ENCODE results near the gene PAPSS1.

Gene PAPSS1

DNA sequence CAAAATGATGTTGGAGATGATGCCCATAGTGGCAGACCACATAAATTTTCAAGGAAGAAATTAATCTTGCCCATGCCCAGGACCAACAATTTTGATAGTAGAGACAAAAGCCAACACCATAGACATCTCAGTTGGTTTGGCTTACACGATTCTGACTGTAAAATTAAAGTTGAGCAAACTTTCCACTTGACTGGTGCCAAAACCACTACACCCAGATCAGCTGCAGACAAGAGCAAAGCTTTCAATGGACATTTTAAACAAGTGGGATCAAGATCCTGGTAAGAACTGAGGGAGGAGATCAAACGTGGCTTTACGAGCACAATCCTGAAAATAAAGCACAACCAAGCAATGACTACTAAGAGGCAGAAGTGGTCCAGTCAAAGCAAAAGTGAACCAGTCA lies 90.7 kb downstream of the PAPSS1 start:
- no peak for DNase-seq (ENCODE audit: low spot score)

DNA sequence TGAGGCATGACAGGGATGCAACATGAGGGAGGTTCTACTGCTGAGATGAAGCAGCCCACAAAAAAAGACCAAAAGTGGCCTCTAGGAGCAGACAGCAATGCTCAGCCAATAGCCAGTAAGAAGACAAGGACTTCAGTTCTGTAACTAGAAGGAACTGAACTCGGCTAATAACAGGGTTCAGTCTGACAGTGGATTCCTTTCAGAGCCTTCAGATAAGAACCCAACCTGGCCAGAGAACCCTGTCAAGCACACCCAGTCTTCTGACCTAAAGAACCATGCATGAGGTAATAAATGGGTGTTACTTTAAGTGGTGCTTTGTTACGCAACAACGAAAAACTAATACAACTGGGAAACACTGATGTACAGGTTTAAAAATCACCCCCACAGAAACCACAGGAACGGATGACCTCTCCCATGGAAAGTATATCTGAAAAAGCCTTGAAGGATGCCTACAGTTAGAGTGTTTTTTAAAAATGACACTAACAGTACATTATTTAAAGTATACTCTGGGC lies 94.6 kb downstream of the PAPSS1 start:
- DNase-seq (ENCODE audit: low spot score) = no peak

GRCh38 chr4:107624024-107624423 lies 96.0 kb downstream of the PAPSS1 start:
- DNase-seq (ENCODE audit: low spot score) = no peak

DNA sequence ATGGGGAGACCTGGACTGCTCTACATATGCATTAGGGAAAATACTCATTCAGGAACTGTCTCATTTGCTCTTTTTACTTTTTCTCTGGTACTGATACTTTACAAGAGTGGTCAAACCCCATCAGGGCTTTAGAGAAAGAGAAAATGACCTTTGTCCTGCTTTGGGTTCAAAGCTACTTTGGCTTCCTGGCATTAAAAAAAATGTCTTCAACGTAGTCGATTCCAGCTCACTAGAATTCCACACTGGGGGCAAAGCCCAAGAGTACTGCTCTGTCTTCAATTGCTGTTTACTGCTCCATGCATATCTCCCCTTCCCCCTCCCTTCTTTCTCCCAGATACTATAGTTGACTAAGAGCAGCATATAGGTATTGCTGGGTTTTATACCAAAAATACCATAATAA lies 98.0 kb downstream of the PAPSS1 start:
- no peak for DNase-seq (ENCODE audit: low spot score)

DNA sequence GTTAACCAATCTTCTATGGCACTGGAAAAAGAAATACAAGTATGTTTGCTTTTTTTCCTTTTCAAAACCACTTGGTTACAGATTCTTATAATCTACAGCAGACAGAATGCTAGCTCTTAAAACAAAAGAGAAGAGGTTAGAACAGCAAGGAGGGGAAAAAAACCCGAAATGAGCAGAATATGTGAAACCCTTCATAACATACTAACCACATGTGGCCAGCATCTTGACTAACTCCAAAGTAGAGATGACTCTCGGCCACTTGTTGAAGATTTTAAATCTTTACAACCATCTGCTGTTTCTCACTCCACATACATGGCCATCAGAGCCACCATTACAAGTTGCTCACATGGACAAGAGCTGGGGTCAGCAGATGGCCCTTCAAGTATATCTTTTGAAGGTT lies 100.3 kb downstream of the PAPSS1 start:
- DNase-seq (ENCODE audit: low spot score) = no peak

- no peak for DNase-seq (ENCODE audit: low spot score)
Measured at GRCh38 chr4:107619066-107619465, 101.0 kb downstream of the PAPSS1 start.

DNA sequence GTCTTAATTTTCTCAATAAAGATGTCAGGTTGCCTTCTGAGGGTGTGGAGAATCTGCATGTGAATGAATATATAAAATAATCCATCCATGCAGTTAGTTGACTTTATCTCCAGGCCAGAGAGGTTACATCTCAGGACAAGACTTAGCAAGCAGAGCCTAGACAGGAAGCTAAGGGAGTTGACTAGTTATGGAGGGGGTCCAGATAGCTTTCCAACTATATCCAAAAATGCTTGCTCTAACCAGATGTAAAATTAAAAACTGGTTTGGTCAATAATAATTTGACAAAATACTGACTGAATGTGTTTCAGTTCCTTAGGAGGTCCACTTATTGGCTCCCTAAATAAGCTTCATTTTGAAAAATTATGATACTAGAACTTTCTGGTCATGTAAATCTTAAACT lies 101.4 kb downstream of the PAPSS1 start:
- no peak for DNase-seq (ENCODE audit: low spot score)

DNA sequence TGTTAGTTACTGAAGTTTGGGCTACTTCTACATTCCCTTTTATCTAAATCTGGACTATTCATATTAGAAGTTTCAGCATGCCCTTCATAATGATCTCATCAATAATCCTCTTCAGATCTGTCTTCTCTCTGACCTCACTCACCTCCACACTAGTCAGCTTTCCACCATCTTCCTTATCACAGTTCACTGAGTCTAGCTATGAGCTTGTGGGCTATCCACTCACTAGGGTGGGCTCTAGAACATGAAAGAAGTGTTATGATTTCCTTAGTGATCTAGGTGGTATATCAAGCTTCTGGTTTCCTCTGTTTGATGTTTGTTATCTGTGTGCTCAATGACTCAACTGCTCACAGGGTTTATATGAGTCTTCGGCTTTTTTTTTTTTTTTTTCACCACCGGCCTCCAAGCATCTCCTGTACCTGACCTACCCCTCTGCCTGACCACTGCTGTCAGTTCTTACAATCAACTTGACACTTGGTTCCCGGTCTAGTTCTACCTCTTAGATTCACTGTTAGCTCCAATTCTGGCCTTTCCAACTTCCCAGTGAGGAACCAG lies 103.1 kb downstream of the PAPSS1 start:
- no peak for DNase-seq (ENCODE audit: low spot score)

GRCh38 chr4:107615809-107616208 lies 104.2 kb downstream of the PAPSS1 start:
- DNase-seq (ENCODE audit: low spot score) = no peak

DNA sequence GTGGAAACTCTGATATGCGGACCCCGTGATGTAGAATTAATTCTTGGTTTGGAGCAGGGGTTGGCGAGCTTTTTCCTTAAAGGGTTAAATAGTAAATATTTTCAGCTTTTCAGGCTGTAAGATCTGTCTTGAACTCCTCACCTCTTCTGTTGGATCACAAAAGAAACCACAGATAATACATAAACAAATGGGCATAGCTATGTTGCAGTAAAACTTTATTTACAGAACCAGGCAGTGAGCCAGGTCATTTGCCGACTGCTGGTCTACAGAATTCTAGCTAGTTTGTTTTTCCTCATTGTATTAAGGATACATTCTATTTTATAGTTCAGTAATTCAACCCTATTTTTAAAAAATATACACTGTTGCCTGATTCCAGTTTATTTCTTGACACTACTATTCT lies 116.6 kb downstream of the PAPSS1 start:
- no peak for DNase-seq (ENCODE audit: low spot score)

DNA sequence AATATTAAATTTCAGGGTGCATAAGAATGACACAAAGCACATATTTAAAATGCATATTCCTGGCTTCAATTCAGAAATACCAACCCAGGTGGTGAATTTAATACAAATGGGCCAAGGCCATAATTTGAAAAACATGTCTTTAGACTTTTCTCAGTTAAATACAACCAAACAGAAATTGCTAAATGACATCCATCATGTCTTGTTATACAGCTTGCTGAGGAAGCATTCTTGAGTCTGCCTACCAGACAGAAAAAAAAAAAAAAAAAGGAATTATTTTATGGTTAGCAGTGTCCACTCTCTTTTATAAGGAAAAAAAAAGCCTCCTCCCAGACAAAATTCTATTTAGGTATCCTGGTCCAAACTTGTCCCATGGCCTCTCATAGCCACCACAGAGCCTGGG lies 119.1 kb downstream of the PAPSS1 start:
- DNase-seq (ENCODE audit: low spot score) = no peak

GRCh38 chr4:107600436-107600835 lies 119.6 kb downstream of the PAPSS1 start:
- DNase-seq (ENCODE audit: low spot score) = no peak

DNA sequence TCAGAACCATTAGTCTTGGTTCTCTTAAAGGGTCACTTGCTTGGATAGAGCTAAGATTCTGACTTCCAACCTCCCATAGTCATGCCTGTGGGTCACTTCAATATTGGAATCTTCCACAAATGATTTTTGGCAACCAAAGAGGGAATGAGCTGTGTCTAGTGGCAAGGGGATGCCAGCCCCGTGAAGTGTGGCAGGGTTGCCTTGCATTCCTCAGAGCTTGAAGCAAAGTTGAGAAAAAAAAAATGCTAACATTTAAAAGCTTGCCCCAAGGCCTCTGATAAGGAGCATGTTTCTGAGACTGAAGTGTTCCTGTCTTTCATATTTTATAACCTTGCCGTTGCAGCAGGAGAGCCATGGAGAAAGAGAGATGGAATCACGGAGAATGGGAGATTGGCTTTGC lies 120.2 kb downstream of the PAPSS1 start:
- DNase-seq (ENCODE audit: low spot score) = no peak

GRCh38 chr4:107593230-107593629 lies 126.8 kb downstream of the PAPSS1 start:
- DNase-seq (ENCODE audit: low spot score) = no peak

DNA sequence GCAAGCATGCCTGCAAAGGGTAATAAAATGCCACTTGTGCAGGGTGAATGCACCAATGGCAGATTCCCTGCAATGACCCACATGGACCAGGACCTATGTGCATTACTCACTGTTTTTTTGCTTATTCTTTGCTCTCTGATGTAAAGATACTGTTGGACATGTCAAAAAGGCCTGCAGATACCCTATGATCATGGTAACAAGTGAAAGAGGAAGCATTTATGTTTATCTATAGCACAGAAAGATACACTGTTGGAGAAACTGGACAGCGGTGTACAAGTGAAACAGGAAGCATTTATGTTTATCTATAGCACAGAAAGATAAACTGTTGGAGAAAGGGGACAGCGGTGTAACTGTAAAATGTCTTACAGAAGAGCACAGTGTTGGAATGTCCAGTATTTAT lies 127.5 kb downstream of the PAPSS1 start:
- DNase-seq (ENCODE audit: low spot score) = no peak

DNA sequence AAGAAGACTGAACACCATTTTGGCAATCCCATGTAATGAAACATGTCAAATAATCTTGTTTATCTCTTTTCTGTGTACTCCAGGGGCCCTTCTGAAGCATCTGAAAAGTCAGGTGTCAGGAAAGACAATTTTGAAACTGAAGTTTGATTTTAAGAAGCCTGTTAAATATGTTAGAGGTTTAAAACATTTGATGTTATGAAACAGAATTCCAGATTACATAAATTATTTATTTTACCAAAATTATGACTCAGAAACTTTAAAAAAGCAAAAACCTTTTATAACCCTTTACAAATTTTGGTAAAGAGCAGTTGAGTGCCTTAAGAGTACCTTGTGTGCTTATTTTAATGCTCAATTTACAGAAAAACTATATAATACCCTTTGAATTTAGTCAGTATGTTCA lies 130.8 kb downstream of the PAPSS1 start:
- no peak for DNase-seq (ENCODE audit: low spot score)

DNA sequence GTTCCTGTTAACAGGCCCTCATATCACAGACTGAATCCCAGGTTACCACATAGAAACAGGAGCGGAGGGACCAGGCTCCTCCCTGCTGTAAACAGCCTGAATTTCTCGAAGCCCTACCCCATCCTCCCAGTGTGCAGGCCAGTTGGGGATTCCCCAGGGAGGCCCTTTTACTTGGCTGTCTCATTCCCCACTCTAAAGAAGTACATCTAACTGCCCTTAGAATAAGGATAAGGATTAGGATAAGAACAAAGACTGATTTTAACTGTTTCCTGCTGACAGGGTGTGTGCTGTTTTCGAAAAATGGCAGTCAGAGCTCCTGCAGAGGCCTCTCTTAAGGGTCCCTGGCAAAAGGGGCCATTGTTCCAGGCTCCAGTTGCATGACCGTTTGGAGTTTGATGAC lies 133.7 kb downstream of the PAPSS1 start:
- no peak for DNase-seq (ENCODE audit: low spot score)

- no peak for DNase-seq (ENCODE audit: low spot score)
Measured at GRCh38 chr4:107579099-107579498, 140.9 kb downstream of the PAPSS1 start.

GRCh38 chr4:107578321-107578720 lies 141.7 kb downstream of the PAPSS1 start:
- no peak for DNase-seq (ENCODE audit: low spot score)

- no peak for DNase-seq (ENCODE audit: low spot score)
Measured at GRCh38 chr4:107577743-107578142, 142.3 kb downstream of the PAPSS1 start.

DNA sequence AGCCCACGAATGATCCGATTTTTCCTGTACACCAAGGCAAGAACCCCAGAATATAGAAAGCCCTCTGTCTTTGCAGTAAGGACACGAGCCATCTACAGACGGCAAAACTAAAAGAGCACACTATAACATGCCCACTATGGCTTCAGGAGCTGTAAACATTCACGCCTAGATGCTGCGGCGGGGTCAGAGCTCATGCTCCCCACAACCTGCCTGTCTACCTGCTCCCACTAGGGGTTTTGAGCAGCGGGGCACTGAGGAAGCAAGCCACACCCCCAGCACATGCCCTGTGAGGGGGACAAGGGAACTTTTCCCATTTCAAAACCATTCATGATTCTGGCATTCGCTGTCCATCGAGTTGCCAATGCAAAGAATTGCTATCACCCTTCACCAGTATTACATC lies 144.8 kb downstream of the PAPSS1 start:
- no peak for DNase-seq (ENCODE audit: low spot score)

GRCh38 chr4:107572281-107572680 lies 147.8 kb downstream of the PAPSS1 start:
- DNase-seq (ENCODE audit: low spot score) = no peak

GRCh38 chr4:107570952-107571351 lies 149.1 kb downstream of the PAPSS1 start:
- DNase-seq (ENCODE audit: low spot score) = no peak

DNA sequence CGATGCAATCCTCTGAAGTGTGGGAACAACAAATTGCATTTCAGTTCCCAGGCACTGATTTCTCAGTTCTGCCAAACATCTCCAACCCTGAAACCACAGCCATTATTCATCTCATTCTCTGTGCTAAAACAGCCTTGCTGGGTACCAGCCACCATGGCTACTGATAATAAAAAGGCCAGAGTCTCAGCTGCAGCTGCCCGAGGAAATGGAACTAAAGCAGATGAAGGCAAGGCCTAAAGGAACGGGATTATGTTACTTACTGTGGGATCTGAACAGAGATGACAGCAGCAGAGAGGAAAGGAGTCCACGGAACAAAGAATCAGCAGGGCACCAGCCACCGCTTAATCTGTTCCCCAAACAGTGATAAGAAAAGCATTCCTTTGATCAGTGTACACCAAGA lies 155.7 kb downstream of the PAPSS1 start:
- no peak for DNase-seq (ENCODE audit: low spot score)

Data from germinal center (tissue), 1 donor.